ENCODE data around the gene DNASE1.

GRCh38 chr16:3669082-3669481, 14.6 kb downstream of the DNASE1 start:
- TF ChIP-seq CEBPB (IDR thresholded peaks at IDR 0.05) (no peak), ZBTB7A (IDR thresholded peaks at IDR 0.05; ENCODE audit: low read depth) (no peak), EGR1 (IDR thresholded peaks at IDR 0.05) (no peak), NFIC (IDR thresholded peaks at IDR 0.05) (no peak), REST (IDR thresholded peaks at IDR 0.05; ENCODE audit: low read depth) (no peak), RAD21 (IDR thresholded peaks at IDR 0.05; ENCODE audit: low read depth) (no peak), EP300 (IDR thresholded peaks at IDR 0.05; ENCODE audit: borderline replicate concordance) (no peak)
- TF ChIP-seq, protein P1, sequence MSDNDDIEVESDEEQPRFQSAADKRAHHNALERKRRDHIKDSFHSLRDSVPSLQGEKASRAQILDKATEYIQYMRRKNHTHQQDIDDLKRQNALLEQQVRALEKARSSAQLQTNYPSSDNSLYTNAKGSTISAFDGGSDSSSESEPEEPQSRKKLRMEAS (IDR thresholded peaks at IDR 0.05) = no peak
